Keratinocyte (primary cell): ENCODE measurements around the gene BPTF. TPM values are rescaled to one million over a fixed set of nuclear protein-coding genes. Genes with fewer than 3 reads are reported as not detected.

Source experiments
- DNase-seq: peaks from one replicate; pipeline ENCODE4 v3.0.0-alpha.2; 2011; ENCODE audit warnings: low read depth, missing footprints, low spot score
- FAIRE-seq: peaks from 2 replicates; lab custom pipeline; 2011; peaks lifted over from hg19 to GRCh38; lab: Jason Lieb, UNC
- H2AFZ ChIP-seq: 2 replicates; pipeline ENCODE4 v1.6.0; 2012; ENCODE audit warnings: low read length, control low read depth, inconsistent platforms; ENCODE audit not compliant: control insufficient read depth
- H3K27ac ChIP-seq: 2 replicates; pipeline ENCODE4 v1.5.1; 2011; ENCODE audit warnings: low read length; ENCODE audit not compliant: control insufficient read depth, insufficient read depth
- H3K27me3 ChIP-seq: 3 replicates; pipeline ENCODE4 v1.6.0; 2011; ENCODE audit warnings: low read length; ENCODE audit not compliant: control insufficient read depth, insufficient read depth; ENCODE audit errors: extremely low read depth
- H3K36me3 ChIP-seq, 2 experiments: 2 replicates in 1 of 2; 3 replicates in 1 of 2; pipeline ENCODE4 v1.5.1; 2011; ENCODE audit warnings: low read length in 2 of 2, mild to moderate bottlenecking in 1 of 2; ENCODE audit not compliant: control insufficient read depth in 2 of 2, insufficient read depth in 2 of 2; ENCODE audit errors: extremely low read depth in 1 of 2
- H3K4me1 ChIP-seq: 3 replicates; pipeline ENCODE4 v1.5.1; 2011; ENCODE audit warnings: low read length; ENCODE audit not compliant: control insufficient read depth, insufficient read depth; ENCODE audit errors: extremely low read depth
- H3K4me2 ChIP-seq: 3 replicates; pipeline ENCODE4 v1.6.0; 2011; ENCODE audit warnings: low read depth, low read length; ENCODE audit not compliant: control insufficient read depth, insufficient read depth; ENCODE audit errors: extremely low read depth
- H3K4me3 ChIP-seq, 3 experiments: fragments of 200-600 bp in 1 of 3; sonication (generic) in 1 of 3; 2 replicates in 2 of 3; 3 replicates in 1 of 3; pipeline ENCODE4 v1.5.1; 2011 to 2016; ENCODE audit warnings: low read length in 3 of 3, mild to moderate bottlenecking in 3 of 3, control low read depth in 2 of 3, inconsistent platforms in 1 of 3, low read depth in 1 of 3, mixed read lengths in 1 of 3, mixed run types in 1 of 3, moderate library complexity in 1 of 3; ENCODE audit not compliant: control insufficient read depth in 2 of 3, insufficient read depth in 2 of 3; ENCODE audit errors: extremely low read depth in 1 of 3
- H3K79me2 ChIP-seq: 2 replicates; pipeline ENCODE4 v1.6.0; 2012; ENCODE audit warnings: low read length; ENCODE audit not compliant: control insufficient read depth, insufficient read depth
- H3K9ac ChIP-seq: 3 replicates; pipeline ENCODE4 v1.6.0; 2011; ENCODE audit warnings: low read length; ENCODE audit not compliant: control insufficient read depth, insufficient read depth; ENCODE audit errors: extremely low read depth
- H3K9me1 ChIP-seq: 3 replicates; pipeline ENCODE4 v1.6.0; 2011; ENCODE audit warnings: low read length; ENCODE audit not compliant: control insufficient read depth, insufficient read depth; ENCODE audit errors: extremely low read depth
- H3K9me3 ChIP-seq: 2 replicates; pipeline ENCODE4 v1.5.1; 2012; ENCODE audit warnings: low read depth, low read length; ENCODE audit not compliant: control insufficient read depth
- H4K20me1 ChIP-seq: 3 replicates; pipeline ENCODE4 v1.6.0; 2011; ENCODE audit warnings: low read length; ENCODE audit not compliant: control insufficient read depth, insufficient read depth; ENCODE audit errors: extremely low read depth
- CTCF ChIP-seq, 3 experiments: IDR thresholded peaks in 1 of 3; conservative IDR thresholded peaks in 1 of 3; optimal IDR thresholded peaks in 1 of 3; 2 replicates in 2 of 3; 3 replicates in 1 of 3; pipeline versions ENCODE3 to v1.5.1; 2011; ENCODE audit warnings: low read length in 3 of 3, mild to moderate bottlenecking in 3 of 3, moderate library complexity in 2 of 3, control low read depth in 1 of 3, inconsistent platforms in 1 of 3; ENCODE audit not compliant: insufficient read depth in 2 of 3; ENCODE audit errors: extremely low read depth in 1 of 3
- EZH2 ChIP-seq: IDR thresholded peaks from one replicate; pipeline ENCODE4 v1.6.1; 2012; ENCODE audit warnings: inconsistent platforms, mild to moderate bottlenecking, low read length, moderate library complexity
- dilution Hi-C: fragments of 300-500 bp; cut with MboI; formaldehyde crosslinking; loops from one replicate; pipeline ENCODE4 v1.7.0; 2020; ENCODE audit warnings: low sequenced_read_pairs; ENCODE audit not compliant: extremely low pct_ligation_motif_present
- polyA plus RNA-seq, 5 experiments: library from polyadenylated mRNA; depleted of rRNA in 3 of 5; stranded (reverse) in 3 of 5; stranded (forward) in 1 of 5; unstranded in 1 of 5; fragments of >200 nt; gene quantifications; 1 replicate in 1 of 5; 2 replicates in 3 of 5; 3 replicates in 1 of 5; pipeline versions ENCODE4 v1.2.1 to v1.2.3, GENCODE V29; 2011 to 2012; ENCODE audit warnings: missing spikeins in 2 of 5, low read depth in 1 of 5, low replicate concordance in 1 of 5

Gene BPTF
- polyA plus RNA-seq, 1 donor (not counting 4 experiments of a cell fraction or from before 2014, with no cell fraction given) = 28.3 TPM

- no peaks in the 10 kb centered on the region for H4K20me1 ChIP-seq
- no peak overlapping the region for H3K4me3 ChIP-seq
- H3K27me3 ChIP-seq = no peaks in the 10 kb centered on the region
- peaks cover 74% of the 10 kb centered on the region for H3K79me2 ChIP-seq
- dilution Hi-C loops = no loop called here
- no peak for TF ChIP-seq CTCF (optimal IDR thresholded peaks at IDR 0.05 in 1 of 3, IDR thresholded peaks at IDR 0.05 in 1 of 3, conservative IDR thresholded peaks at IDR 0.05 in 1 of 3; ENCODE audit: extremely low read depth in 1 of 3, insufficient read depth in 2 of 3, low read length in 3 of 3)
- TF ChIP-seq EZH2 = no peak
- peaks cover 9% of the 10 kb centered on the region for H3K4me1 ChIP-seq
- H2AFZ ChIP-seq = no peak overlapping the region
- H3K9me1 ChIP-seq = no peaks in the 10 kb centered on the region
- FAIRE-seq (no peak), DNase-seq (no peak)
- no peak overlapping the region for H3K4me2 ChIP-seq
- H3K9me3 ChIP-seq = no peaks in the 10 kb centered on the region
- H3K27ac ChIP-seq = no peak overlapping the region
- H3K9ac ChIP-seq = no peak overlapping the region
- H3K36me3 ChIP-seq = no peaks in the 10 kb centered on the region
Observed at GRCh38 chr17:67838538-67838937, 13.2 kb downstream of the BPTF start.

DNA sequence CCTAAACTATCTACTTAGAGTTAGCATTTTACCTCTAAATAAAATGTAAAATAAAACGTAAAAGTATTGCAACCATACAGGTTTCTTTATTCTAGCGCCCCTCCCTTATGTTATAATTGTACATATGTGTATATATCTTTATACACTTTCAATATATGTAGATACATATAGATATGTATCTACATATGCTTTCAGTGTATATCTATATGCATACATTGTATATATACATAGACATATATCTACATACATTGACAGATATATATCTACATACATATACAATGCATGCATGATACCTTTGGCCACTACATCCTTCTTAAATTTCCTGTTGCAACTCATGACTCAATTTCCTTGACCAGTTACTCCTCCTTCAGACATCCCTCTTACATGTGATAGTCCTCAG is 16.7 kb downstream of the BPTF start:
- dilution Hi-C loops = no loop called here
- H3K9me1 ChIP-seq = no peaks in the 10 kb centered on the region
- no peaks in the 10 kb centered on the region for H4K20me1 ChIP-seq
- peaks cover 73% of the 10 kb centered on the region for H3K79me2 ChIP-seq
- H2AFZ ChIP-seq = no peak overlapping the region
- no peak overlapping the region for H3K9ac ChIP-seq
- H3K9me3 ChIP-seq = no peaks in the 10 kb centered on the region
- H3K4me3 ChIP-seq = no peak overlapping the region
- no peak for FAIRE-seq
- H3K27ac ChIP-seq = no peak overlapping the region
- no peaks in the 10 kb centered on the region for H3K4me1 ChIP-seq
- no peaks in the 10 kb centered on the region for H3K27me3 ChIP-seq
- H3K36me3 ChIP-seq = no peaks in the 10 kb centered on the region
- H3K4me2 ChIP-seq = no peak overlapping the region
- no peak for TF ChIP-seq CTCF (optimal IDR thresholded peaks at IDR 0.05 in 1 of 3, IDR thresholded peaks at IDR 0.05 in 1 of 3, conservative IDR thresholded peaks at IDR 0.05 in 1 of 3; ENCODE audit: extremely low read depth in 1 of 3, insufficient read depth in 2 of 3, low read length in 3 of 3)
- TF ChIP-seq EZH2 = no peak
- DNase-seq = no peak
